Glomerular endothelial cell (primary cell): ENCODE results near the gene TSPYL4. TPM values are rescaled to one million over a fixed set of nuclear protein-coding genes. Genes with fewer than 3 reads are reported as not detected.
"Not testable (repeated sequence)": the region's sequence is repeated elsewhere in the genome, so short reads cannot be mapped to it uniquely, and the experiment has no call there.

Source experiments
- DNase-seq: peaks from one replicate; pipeline ENCODE4 v3.0.0-alpha.2; 2011; ENCODE audit warnings: low read depth, low spot score; ENCODE audit errors: extremely low read depth
- total RNA-seq: library from RNA; depleted of rRNA; stranded (reverse); fragments of >200 nt; gene quantifications from 2 replicates; pipeline ENCODE4 v1.2.3, GENCODE V29; 2015

The TSPYL4 gene
- total RNA-seq, result 14.4 and 16.2 TPM in 2 replicates

GRCh38 chr6:116253505-116254296 is at the start of gene TSPYL4:
Gene TSPYL4 (minus strand): TSS chr6:116254075. CDS start chr6:116254008, 67 bp downstream.
- peak; percentile 94 for DNase-seq

- no peak for DNase-seq
Observed at GRCh38 chr6:116301104-116301503, 47.2 kb upstream of the TSPYL4 start.

GRCh38 chr6:116300566-116300965 is 46.7 kb upstream of the TSPYL4 start:
- no peak for DNase-seq

GRCh38 chr6:116298973-116299372 is 45.1 kb upstream of the TSPYL4 start:
- DNase-seq, result no peak

GRCh38 chr6:116298273-116298672 is 44.4 kb upstream of the TSPYL4 start:
- DNase-seq, result no peak

- no peak for DNase-seq
Observed at GRCh38 chr6:116292553-116292952, 38.7 kb upstream of the TSPYL4 start.

GRCh38 chr6:116291701-116292396 is 38.0 kb upstream of the TSPYL4 start:
- DNase-seq, result no peak

GRCh38 chr6:116290799-116291198 is 36.9 kb upstream of the TSPYL4 start:
- no peak for DNase-seq

- DNase-seq, result no peak
Observed at GRCh38 chr6:116289876-116290275, 36.0 kb upstream of the TSPYL4 start.

- DNase-seq, result peak; percentile 27
Observed at GRCh38 chr6:116287689-116288282, 33.9 kb upstream of the TSPYL4 start.

GRCh38 chr6:116286773-116287358 is 33.0 kb upstream of the TSPYL4 start:
- DNase-seq, result no peak

- DNase-seq, result not testable (repeated sequence)
Observed at GRCh38 chr6:116284984-116285383, 31.1 kb upstream of the TSPYL4 start.

GRCh38 chr6:116283191-116283590 is 29.3 kb upstream of the TSPYL4 start:
- DNase-seq, result no peak

GRCh38 chr6:116282698-116283097 is 28.8 kb upstream of the TSPYL4 start:
- DNase-seq, result no peak

- no peak for DNase-seq
Observed at GRCh38 chr6:116280933-116281316, 27.1 kb upstream of the TSPYL4 start.

- no peak for DNase-seq
Observed at GRCh38 chr6:116280161-116280932, 26.5 kb upstream of the TSPYL4 start.

- peak; percentile 92 for DNase-seq
Observed at GRCh38 chr6:116279232-116280160, 25.6 kb upstream of the TSPYL4 start, which contains the start of gene TSPYL1. Gene TSPYL1 (minus strand): TSS chr6:116279930. CDS start chr6:116279830, 100 bp downstream.

- DNase-seq, result no peak
Observed at GRCh38 chr6:116278854-116279231, 25.0 kb upstream of the TSPYL4 start.

GRCh38 chr6:116278481-116278829 is 24.6 kb upstream of the TSPYL4 start:
- DNase-seq, result no peak

- no peak for DNase-seq
Observed at GRCh38 chr6:116277124-116277523, 23.2 kb upstream of the TSPYL4 start.
